Coronary artery (tissue), 2 donors: ENCODE data around the gene ISCU.

ENCODE experiments used
- DNase-seq: peaks from one replicate; pipeline ENCODE4 v3.0.0-alpha.2; 2017; ENCODE audit warnings: low spot score
- H3K27ac ChIP-seq, 2 donors: fragments of 200-600 bp; sonication (generic); one replicate each; pipeline ENCODE4 v1.5.1; 2016 to 2019
- H3K4me3 ChIP-seq: fragments of 200-600 bp; sonication (generic); 2 replicates; pipeline ENCODE4 v1.5.1; 2016; ENCODE audit warnings: mild to moderate bottlenecking, moderate library complexity
- TF ChIP-seq, protein P1 (sequence below): fragments of 200-600 bp; sonication (generic); IDR thresholded peaks from one replicate; pipeline ENCODE4 v1.5.1; 2019; ENCODE audit warnings: antibody characterized with exemption

ISCU gene

DNA sequence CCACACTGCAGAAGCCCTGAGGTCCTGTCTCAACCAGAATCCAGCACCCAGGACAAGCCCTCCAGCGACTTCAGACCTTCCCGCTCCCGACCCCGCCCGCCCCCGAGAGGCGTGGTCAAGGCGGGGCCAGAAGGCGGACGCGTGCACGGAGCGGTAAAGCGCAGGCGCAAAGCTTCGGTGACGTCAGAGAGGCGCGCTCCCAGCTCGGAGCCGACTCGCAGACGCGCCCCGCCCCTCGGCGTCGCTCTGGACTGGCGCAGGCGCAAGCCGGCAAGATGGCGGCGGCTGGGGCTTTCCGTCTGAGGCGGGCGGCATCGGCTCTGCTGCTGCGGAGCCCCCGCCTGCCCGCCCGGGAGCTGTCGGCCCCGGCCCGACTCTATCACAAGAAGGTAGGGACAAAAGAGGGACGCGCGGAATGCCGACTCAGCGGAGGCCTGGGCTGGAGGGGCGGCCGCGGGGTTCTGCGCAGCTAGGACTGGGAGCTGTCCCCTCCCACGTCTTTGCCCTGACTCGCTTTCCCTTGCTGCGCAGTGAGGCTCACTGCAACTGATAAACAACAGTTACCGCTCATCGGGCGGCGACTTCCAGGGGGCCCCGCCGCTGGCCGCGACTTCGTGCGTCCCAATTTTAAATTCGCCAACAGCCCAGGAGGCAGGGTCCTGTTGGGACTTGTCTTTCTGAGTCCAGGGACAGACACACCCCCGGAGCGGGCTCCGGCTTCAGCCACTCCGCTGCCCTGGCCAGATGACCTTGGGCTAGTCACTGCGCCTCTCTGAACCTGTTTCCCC, at the start of gene ISCU:
Gene ISCU, plus strand, starts transcription at position 249 of the 788 bp plus-strand sequence. Its CDS starts 27 bp downstream, at position 276.
- H3K4me3 ChIP-seq: peak within 1 kb of the TSS; percentile 85
- DNase-seq: peak; percentile 98
- H3K27ac ChIP-seq: peak within 1 kb of the TSS; percentile 94 to 95
- TF ChIP-seq, protein P1, sequence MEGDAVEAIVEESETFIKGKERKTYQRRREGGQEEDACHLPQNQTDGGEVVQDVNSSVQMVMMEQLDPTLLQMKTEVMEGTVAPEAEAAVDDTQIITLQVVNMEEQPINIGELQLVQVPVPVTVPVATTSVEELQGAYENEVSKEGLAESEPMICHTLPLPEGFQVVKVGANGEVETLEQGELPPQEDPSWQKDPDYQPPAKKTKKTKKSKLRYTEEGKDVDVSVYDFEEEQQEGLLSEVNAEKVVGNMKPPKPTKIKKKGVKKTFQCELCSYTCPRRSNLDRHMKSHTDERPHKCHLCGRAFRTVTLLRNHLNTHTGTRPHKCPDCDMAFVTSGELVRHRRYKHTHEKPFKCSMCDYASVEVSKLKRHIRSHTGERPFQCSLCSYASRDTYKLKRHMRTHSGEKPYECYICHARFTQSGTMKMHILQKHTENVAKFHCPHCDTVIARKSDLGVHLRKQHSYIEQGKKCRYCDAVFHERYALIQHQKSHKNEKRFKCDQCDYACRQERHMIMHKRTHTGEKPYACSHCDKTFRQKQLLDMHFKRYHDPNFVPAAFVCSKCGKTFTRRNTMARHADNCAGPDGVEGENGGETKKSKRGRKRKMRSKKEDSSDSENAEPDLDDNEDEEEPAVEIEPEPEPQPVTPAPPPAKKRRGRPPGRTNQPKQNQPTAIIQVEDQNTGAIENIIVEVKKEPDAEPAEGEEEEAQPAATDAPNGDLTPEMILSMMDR: no peak

DNA sequence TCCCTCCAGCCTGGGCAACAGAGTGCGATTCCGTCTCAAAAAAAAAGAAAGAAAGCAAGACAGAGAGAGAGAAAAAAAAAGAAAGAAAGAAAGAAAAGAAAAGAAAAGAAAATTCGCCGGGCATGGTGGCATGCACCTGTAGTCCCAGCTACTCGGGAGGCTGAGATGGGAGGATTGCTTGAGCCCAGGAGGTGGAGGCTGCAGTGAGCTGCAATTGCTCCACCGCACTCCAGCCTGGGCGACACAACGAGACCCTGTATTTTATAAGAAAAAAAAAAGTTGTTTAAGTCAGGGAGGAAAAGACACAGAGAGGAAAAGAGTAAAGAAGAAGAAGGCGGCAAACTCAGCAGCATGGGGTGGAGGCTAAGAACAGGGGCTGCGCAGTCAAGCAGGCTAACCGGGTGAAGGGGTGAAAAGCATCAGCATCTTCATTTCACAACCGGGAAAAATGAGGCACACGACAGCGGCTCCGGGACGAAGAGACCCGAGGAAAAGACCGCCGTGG, 47.9 kb upstream of the ISCU start:
- Histone ChIP-seq H3K4me3 (peak overlapping the region; percentile 75), H3K27ac (no peak overlapping the region)
- TF ChIP-seq, protein P1: no peak
- no peak for DNase-seq

DNA sequence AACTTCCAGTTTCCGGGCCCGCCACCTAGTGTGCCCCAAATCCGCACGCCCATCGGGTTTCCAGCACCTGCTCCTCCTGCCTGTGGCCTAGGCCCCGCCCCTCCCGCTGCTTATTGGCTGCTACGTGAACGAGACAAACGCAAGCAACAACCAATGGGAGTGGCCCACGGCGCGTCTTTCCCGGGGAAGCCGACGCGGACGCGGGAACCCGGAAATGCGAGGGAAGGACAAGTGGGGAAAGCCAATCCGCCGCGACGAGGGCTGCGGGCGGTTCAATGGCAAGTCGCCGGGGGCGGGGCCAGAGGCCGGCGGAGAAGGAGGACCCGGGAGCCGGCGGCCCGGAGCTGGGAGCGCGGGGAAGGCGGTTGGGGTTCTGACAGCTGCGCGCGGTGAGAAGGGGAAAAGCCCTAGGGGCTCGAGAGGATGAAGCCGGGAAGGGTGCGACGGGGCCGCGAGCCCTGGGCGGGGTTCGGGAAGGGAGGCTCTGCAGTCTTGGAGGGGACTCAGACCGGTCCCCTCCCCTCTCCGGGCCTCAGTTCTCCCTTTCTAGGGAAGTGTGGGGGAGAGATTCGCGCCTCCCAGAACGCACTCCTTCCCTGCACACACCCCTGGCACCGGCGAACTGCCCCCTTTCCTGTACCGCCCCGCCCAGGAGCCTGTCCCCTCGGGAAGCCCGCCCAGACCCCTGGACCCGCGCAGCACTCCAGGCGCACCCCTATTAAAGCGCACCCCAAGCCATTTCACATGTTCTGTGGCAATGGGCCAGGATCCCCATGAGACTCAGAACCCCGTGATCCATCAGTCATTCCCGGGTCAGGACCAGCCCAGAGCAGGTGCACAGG, 47.2 kb upstream of the ISCU start, which contains the start of gene FICD:
Gene FICD, plus strand, starts transcription at position 305 of the 842 bp plus-strand sequence. CDS start 1,696 bp downstream, outside the sequence.
- H3K27ac ChIP-seq: peak within 1 kb of the TSS; percentile 60 to 78
- peak within 1 kb of the TSS; percentile 75 for H3K4me3 ChIP-seq
- TF ChIP-seq, protein P1: no peak
- DNase-seq: peak; percentile 100

DNA sequence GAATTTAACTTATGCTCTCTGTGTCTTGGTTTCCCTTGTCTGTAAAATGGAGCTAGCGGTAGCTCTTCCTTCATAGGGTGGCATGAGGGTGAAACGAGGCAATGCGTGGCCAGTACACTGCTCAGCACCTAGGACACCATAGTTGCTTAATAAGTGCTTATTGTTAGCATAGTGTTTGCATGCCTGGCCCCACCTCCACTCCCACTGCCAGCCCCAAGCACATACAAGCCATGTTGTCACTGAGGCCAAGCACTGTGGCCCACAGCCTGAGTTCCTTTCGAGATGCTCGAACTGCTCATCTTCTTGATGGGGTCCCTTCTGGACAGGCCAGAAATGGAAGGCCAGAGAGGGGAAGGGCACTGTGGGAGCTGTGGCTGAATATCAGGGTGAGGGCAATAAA, 46.5 kb upstream of the ISCU start:
- peak overlapping the region in 1 of 2 donors; percentile 60 for H3K27ac ChIP-seq
- TF ChIP-seq, protein P1: no peak

DNA sequence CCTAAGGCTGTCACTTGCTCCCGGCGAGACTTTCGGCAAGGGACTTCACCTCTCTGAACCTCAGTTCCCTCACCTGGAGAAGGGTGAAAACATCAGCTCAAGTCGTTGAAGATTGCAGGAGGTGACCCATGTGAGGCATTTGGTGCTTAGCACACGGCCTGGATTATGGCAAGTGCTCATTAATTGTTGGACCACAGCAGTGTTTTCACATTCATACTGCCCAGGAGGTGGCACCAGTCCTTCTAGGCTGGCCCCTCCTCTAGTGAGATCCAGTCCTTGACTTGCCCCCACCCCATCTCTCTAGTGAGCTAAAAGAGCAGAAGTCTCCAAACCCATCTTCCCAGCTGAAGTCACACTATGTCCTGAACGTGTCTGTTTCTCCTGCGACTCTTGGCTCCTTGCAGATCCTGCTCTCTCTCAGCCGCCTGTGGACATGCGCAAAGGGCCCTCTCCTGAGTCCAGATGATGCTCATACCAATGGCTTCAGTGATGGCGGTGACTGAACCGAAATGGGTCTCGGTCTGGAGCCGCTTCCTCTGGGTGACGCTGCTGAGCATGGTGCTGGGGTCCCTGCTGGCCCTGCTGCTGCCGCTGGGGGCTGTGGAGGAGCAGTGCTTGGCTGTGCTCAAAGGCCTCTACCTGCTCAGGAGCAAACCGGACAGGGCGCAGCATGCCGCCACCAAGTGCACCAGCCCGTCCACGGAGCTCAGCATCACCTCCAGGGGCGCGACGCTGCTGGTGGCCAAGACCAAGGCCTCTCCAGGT, 45.7 kb upstream of the ISCU start:
- no peak for DNase-seq
- TF ChIP-seq, protein P1: no peak
- Histone ChIP-seq H3K4me3 (peak overlapping the region; percentile 75), H3K27ac (no peak overlapping the region)

More for the DNA sequence above, 46.5 kb upstream of the ISCU start:
- H3K4me3 ChIP-seq: peak overlapping the region; percentile 75
- DNase-seq: no peak

DNA sequence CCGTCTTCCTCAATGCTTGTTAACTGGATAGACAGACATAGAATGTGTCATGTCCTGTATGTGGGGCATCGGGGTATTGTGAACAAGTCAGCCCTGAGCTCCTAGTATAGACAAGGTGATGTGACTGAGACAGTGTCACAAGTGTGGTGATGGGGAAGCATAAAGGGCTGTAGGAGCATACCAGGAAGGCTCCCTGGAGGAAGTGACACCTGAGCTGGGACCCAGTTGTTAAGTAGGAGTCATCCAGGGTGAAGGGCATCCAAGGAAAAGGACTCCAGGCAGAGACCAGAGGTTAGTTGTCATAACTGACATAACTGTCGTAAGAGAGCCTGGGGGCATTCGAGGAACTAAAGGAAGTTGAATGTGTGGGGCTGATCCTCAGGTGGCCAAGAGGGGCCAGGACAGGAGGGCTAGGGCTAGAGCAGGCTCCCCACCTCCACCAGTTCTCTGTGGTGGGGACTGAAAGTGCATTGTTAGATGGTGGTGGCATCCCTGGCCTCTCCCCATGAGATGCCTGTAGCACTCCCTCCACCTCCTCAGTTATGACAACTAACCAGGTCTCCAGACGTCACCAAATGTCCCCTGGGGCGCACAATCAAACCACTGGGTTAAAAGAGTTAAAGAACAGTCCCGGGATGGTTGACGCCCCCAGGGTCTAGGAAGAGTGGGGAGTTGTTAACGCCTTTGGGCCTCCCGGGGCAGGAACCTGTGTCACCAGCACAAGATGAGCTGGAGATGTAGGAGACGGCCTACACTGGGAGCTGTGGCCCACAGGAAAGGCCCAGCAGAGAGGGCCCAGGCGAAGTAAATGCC, 44.9 kb upstream of the ISCU start:
- H3K4me3 ChIP-seq: no peak overlapping the region
- no peak for DNase-seq
- TF ChIP-seq, protein P1: no peak
- no peak overlapping the region for H3K27ac ChIP-seq
